ENCODE measurements around the gene PIAS4. TPM values are rescaled to one million over a fixed set of nuclear protein-coding genes. Genes with fewer than 3 reads are reported as not detected.
A peak's percentile ranks its signal among the peaks of the same experiment; 100 is the strongest.

Gene PIAS4
- total RNA-seq, 1 donor from 2014 or later, result 58.8 TPM

- peak overlapping the region; percentile 71 for H3K27ac Mint-ChIP-seq (ENCODE audit: unreplicated experiment)
- H3K36me3 Mint-ChIP-seq (ENCODE audit: low read depth), result peaks cover 15% of the 10 kb centered on the region
- no peaks in the 10 kb centered on the region for H3K9me3 Mint-ChIP-seq
- peak overlapping the region; percentile 59 for H3K4me3 Mint-ChIP-seq
- H3K27me3 Mint-ChIP-seq (ENCODE audit: low read depth), result peaks cover 5% of the 10 kb centered on the region
- H3K4me1 Mint-ChIP-seq, result peaks cover 5% of the 10 kb centered on the region
- DNase-seq (ENCODE audit: low read depth, low spot score), result no peak
- no peak for TF ChIP-seq CTCF (conservative IDR thresholded peaks at IDR 0.05)
These were observed 31.9 kb upstream of the PIAS4 start for GRCh38 chr19:3975637-3976087.

GRCh38 chr19:3976495-3977241 lies 30.9 kb upstream of the PIAS4 start:
- Mint-ChIP-seq H3K27me3 (ENCODE audit: low read depth) (no peaks in the 10 kb centered on the region), H3K4me3 (no peak overlapping the region), H3K27ac (ENCODE audit: unreplicated experiment) (no peak overlapping the region), H3K9me3 (no peaks in the 10 kb centered on the region), H3K4me1 (no peaks in the 10 kb centered on the region), H3K36me3 (ENCODE audit: low read depth) (peaks cover 13% of the 10 kb centered on the region)
- no peak for TF ChIP-seq CTCF (conservative IDR thresholded peaks at IDR 0.05)
- no peak for DNase-seq (ENCODE audit: low read depth, low spot score)

- TF ChIP-seq CTCF (conservative IDR thresholded peaks at IDR 0.05), result peak; percentile 37
- Mint-ChIP-seq H3K27ac (ENCODE audit: unreplicated experiment) (no peak overlapping the region), H3K4me1 (no peaks in the 10 kb centered on the region), H3K27me3 (ENCODE audit: low read depth) (no peaks in the 10 kb centered on the region), H3K36me3 (ENCODE audit: low read depth) (peaks cover 13% of the 10 kb centered on the region), H3K9me3 (no peaks in the 10 kb centered on the region), H3K4me3 (peak overlapping the region; percentile 60)
- no peak for DNase-seq (ENCODE audit: low read depth, low spot score)
These were observed 30.0 kb upstream of the PIAS4 start for GRCh38 chr19:3977242-3978143.

- Mint-ChIP-seq H3K4me3 (peak overlapping the region; percentile 60), H3K27ac (ENCODE audit: unreplicated experiment) (no peak overlapping the region), H3K27me3 (ENCODE audit: low read depth) (peaks cover under 1% of the 10 kb centered on the region), H3K9me3 (no peaks in the 10 kb centered on the region), H3K4me1 (peaks cover 6% of the 10 kb centered on the region), H3K36me3 (ENCODE audit: low read depth) (peaks cover 17% of the 10 kb centered on the region)
- TF ChIP-seq CTCF (conservative IDR thresholded peaks at IDR 0.05), result no peak
- DNase-seq (ENCODE audit: low read depth, low spot score), result no peak
These were observed 29.4 kb upstream of the PIAS4 start for GRCh38 chr19:3978145-3978544.

GRCh38 chr19:3979289-3979673 lies 28.3 kb upstream of the PIAS4 start:
- Mint-ChIP-seq H3K4me3 (peak overlapping the region; percentile 80), H3K4me1 (peaks cover 18% of the 10 kb centered on the region), H3K27me3 (ENCODE audit: low read depth) (peaks cover 3% of the 10 kb centered on the region), H3K27ac (ENCODE audit: unreplicated experiment) (peak overlapping the region; percentile 27), H3K36me3 (ENCODE audit: low read depth) (peaks cover 28% of the 10 kb centered on the region), H3K9me3 (no peaks in the 10 kb centered on the region)
- no peak for DNase-seq (ENCODE audit: low read depth, low spot score)
- TF ChIP-seq CTCF (conservative IDR thresholded peaks at IDR 0.05), result no peak

All from neural crest cell (in vitro differentiated cells).